ENCODE data around the gene STARD4. TPM values are rescaled to one million over a fixed set of nuclear protein-coding genes. Genes with fewer than 3 reads are reported as not detected.
A peak's percentile ranks its signal among the peaks of the same experiment; 100 is the strongest.

STARD4 gene, protein sequence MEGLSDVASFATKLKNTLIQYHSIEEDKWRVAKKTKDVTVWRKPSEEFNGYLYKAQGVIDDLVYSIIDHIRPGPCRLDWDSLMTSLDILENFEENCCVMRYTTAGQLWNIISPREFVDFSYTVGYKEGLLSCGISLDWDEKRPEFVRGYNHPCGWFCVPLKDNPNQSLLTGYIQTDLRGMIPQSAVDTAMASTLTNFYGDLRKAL
- total RNA-seq (2014; rRNA removed; shearing (Covaris generic)) = 57.8 and 71.3 TPM in 2 replicates

DNA sequence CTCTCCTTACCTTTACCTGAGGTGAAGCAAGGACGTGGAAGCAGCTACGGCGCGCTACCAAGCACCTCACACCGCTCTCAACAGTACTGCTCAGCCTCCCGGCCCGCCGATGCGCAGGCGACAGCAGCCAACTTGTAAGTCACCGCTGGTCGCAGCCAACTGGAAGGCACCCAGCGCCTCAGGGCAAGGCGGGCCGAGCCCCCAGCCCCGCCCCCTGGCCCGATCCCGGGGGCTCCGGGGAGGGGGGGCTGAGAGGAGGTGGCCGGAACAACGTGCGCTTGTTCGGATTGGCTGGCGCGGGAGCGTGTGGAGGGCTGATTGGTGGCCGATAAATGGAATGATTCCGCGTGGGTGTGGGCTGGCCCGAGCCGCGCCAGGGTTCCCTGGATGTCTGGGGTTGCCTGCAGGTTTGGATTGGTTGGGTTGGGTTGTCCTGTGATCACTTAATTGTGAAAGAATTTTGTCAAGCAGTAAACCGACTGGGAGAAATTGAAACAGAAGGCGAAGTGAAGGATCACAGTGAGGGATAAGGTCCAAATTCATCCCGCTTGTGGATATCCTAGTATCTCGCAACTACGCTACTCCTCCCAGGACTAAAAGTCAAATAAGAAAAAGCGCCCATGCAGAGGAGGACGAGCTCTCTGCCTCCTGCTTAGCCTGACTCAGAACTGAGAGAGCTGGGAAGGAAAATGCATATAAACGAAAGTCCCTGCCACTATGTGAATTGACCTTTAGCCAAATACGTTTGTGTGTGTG is at the start of gene STARD4:
TSS of gene STARD4 (minus strand) at position 161 of the 756 bp plus-strand sequence. CDS start 5,102 bp downstream, outside the sequence.
- DNase-seq (ENCODE audit: low read depth) = peak; percentile 97

DNA sequence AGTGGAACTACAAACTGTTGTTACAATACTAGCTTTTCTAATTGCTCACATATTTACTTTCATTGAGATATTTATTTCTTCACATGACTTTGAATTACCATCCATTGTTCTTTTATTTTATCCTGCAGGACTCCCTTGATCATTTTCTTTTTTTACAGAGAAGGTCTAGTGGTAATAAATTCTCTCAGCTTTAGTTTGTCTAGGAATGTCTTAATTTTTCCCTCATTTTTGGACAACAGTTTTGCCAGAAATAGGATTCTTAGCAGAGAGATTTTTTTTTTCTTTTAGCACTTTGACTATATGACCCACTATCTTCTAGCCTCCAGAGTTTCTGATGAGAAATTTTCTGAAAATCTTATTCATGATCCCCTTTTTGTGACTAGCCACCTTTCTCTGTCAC is 47.3 kb upstream of the STARD4 start:
- no peak for DNase-seq (ENCODE audit: low read depth)

DNA sequence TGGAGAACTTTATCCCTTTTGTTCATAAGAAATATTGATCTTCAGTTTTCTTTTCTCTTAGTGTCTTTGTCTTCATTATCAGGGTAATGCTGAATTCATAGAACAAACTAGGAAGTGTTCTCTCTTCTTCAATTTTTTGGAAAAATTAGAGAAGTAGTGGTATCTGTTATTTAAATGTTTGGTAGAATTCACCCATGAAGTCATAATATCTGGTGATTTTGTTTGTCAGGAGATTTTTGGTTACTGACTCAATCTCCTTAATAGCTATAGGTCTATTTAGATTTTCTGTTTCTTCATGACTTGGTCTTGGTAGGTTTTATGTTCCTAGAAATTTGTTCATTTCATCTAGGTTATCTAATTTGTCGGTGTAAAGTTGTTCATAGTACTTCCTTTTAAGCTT is 45.4 kb upstream of the STARD4 start:
- no peak for DNase-seq (ENCODE audit: low read depth)

DNA sequence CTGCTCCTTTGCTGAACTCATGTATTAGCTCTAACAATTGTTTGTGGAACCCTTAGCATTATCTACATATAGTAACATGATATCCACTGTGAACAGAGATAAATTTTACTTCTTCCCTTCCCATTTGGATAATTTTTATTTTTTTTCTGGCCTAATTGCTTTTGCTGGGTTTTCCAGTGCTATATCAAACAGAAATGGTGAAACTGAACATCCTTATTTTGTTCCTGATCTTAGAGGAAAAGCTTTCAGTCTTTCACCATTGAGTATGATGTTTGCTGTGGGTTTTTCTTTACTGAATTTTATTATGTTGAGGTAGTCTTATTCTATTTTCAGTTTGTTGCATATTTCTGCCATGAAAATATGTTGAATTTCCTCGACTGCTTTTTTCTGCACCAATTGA is 44.8 kb upstream of the STARD4 start:
- DNase-seq (ENCODE audit: low read depth) = no peak

DNA sequence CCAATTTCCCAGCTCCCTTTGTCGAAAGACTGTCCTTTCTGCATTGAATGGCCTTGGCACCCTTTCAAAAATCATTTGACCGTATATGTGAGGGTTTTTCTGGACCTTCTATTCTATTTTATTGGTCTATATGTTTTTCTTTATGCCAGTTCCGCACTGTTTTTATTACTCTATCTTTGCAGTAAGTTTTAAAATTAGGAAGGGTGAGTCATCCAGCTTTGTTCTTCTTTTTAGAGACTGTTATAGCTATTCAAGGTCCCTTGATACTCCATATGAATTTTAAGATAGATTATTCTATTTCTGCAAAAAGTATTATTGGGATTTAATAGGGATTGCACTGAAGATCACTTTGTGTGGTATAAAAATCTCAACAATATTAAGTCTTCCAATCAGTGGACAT is 44.2 kb upstream of the STARD4 start:
- DNase-seq (ENCODE audit: low read depth) = no peak

DNA sequence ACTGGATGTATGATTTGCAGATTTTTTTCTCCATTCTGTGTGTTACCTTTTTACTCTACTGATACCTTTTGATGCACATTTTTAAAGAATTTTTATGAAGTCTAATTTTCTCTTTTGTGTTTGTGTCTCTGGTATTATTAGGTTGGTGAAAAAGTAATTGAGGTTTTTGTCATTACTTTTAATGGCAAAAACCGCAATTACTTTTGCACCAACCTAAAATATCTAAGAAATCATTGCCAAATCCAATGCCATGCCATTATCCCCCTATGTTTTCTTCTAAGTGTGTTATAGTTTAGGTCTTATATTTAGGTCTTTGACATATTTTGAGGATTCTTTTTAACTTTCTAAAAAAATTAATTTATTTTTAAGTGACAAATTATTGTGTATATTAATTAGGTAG is 43.4 kb upstream of the STARD4 start:
- no peak for DNase-seq (ENCODE audit: low read depth)

DNA sequence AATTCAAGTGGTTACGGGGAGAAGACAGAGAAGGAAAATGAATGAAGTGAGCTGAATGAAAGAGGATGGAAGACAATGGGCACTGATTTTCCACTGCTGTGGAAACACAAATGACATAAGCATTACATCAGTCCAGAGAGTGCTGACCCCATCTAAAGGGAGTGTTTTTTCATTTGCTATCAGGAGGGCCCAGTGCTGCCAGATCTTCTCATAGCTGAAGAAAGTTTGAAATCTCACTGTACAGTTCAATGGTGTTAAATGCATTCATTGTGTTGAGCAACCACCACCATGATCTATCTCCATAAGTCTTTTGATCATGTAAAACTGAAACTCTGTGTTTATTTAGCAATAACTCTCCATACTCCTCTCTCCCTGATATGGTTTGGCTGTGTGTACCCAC is 41.5 kb upstream of the STARD4 start:
- DNase-seq (ENCODE audit: low read depth) = no peak

DNA sequence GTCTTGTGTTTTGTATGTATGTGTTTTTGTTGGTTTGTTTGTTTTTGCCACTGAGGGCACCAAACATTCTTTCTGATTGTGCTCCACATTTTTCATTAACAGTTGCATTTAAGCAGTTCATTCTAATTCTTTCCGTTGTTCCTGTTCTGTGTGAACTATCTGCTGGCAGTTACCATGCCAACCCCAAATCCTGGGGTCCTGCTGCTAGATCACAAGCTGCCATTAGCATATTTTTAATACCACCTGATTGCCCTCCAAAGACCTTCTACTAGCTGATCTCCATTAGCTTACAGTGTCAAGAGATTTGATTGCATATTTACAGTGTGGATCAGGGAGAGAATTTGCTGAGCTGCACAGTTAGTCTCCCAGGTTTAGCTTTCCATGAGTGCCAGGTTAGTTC is 40.6 kb upstream of the STARD4 start:
- DNase-seq (ENCODE audit: low read depth) = no peak

DNA sequence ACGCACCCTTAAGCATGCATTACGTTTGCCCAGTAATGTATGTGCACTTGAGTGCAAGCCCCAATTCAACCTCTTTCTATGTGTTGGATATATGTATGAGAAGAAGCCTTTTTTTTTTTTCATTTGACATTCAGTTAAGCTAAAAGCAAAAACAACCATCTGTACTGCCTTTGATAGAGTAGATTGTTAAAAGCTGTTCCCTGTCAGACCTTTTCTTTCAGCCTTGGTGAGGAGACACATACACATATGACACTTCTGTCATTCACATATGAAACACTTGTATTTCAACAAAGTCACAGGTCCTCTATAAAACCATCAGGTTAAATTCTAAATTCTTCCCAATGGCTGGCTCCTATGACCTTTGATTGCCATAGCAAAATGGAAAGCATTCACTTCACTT is 40.2 kb upstream of the STARD4 start:
- DNase-seq (ENCODE audit: low read depth) = no peak

DNA sequence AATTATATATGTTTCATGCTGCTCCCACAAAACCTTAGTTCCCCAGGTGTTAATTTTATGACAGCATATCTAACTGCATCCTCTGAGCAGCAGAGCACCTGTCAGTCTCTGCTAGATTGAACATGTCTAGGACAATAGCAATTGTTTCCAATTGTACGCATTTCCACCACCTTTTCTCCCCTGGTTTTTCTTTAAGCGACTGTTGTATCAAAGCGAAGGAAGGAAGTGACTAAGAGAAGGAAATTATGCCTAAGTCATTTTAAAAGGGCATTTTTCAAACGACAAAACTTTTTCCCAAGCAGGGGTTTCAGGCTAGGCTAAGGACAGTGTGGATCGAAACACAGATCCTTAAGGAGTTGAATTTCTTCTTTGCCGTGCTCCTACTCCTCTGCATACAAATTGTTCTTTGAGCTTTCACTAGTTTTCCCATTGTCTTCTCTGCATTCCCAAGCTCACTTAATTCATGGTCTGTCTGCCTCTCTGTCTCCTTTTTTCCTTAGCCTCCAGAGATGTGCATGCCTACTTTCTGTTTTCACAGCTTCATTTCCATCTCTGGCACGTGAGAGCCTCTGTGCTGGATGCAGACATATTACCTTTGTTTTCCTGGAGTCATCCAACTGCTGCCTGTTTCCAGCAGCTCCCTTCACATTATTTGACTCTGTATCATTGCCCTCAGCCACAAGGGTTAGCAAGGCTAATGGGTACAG is 39.4 kb upstream of the STARD4 start:
- DNase-seq (ENCODE audit: low read depth) = peak; percentile 51

DNA sequence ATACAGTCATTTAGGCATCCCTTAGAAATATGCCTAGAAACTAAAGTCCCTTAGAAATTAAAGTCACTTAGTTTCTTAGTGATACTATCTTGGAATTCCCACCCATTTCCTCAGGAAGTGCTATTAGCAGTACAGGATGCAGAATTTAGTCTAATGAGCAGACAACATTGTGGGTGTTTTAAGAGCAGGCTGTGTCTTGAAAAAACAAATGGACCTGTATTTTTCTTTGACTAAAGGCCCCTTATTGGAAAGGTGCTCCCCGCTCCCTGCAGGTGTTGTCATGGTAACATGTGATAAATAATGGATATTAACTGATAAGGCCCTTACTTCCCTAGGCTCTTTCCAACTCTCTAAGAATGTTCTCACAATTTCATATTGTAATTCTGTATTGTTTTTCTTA is 38.8 kb upstream of the STARD4 start:
- DNase-seq (ENCODE audit: low read depth) = no peak

DNA sequence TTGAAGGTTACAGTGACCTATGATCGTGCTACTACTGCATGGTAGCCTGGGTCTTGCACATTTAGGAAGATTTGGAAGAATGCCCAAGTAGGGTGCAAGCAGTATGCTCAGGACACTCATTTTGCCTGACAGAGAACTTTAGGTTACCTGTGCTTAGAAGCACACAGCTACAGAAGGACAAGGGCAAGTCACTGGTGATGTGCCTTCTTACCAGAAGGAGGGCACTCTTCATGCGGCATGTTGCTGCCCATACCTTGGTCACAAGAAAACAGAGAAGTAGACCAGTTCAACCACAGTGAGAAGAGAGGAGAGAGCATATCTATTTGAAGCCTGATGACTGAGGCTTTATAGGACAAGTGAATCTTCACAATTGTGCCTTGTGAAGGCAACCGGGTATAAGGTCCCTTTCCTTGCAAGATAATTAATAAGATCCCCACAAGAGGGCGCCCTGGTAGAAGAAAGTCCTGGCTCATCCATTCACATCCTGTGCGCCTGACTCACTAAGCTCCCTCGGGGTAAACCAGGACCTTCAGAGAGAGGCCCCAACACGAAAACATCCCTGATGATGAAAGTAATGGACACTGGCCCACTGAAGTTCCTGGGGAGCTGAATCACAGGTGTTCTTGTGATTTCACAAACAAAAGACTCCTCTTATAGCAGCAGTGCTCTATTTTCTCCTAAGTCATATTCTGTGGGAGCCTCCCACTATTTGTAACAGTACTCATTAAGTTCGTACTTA is 38.1 kb upstream of the STARD4 start:
- DNase-seq (ENCODE audit: low read depth) = peak; percentile 96

DNA sequence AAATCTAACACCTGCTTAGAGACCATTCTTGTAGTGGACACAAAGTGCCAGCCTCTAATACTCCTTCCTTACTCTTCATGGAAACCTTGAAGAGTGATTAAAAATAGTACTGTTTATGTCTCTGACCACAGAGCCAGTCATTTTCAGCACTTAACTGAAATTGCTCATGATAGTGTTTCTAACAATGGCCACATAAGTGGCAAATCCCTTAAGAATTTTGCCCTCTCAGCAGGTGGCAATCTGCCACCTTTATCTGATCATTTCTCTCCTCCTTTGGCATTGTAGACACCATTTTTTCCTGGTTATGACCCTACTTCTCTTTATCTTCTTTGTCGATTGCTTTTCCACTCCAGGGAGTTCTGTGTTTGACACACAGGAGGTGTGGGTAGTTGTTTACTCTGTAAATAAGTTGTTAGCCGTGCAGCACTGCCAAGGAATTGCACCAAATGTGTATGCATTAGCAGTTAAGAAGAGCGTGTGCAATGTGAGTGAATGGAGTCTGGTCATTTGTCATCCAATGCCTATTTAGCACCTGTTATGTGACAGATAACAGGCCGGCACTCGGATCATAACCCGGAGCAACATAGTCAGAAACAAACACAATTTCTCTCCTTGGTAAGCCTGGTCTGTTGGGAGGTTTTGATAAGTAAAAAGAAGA is 36.8 kb upstream of the STARD4 start:
- DNase-seq (ENCODE audit: low read depth) = peak; percentile 48

DNA sequence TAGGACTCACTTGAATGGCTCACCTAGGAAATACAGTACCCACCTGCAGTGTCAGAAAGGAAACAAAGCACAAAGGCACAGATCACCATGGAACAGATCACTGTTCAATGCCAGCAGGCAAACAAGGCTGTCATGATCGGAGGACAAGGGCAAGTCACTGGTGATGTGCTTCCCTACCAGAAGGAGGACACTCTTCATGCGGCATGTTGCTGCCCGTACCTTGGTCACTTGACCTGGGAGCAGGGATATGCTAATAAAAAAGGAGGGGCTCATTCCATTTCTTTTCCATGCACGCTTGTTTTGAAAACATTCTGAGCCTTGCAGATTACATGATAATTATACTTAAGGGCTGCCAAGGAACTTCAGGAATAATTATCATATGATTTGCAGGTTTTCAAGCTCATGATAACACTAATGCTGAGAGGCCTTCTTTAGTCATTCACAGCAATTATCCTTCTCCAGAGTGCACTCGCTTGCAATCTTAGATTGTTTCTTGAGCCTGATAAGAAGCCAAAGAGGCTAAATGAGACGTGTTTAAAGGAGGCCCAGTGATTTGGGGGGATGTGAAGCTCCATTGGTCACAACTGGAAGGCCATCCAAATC is 36.1 kb upstream of the STARD4 start:
- DNase-seq (ENCODE audit: low read depth) = no peak

DNA sequence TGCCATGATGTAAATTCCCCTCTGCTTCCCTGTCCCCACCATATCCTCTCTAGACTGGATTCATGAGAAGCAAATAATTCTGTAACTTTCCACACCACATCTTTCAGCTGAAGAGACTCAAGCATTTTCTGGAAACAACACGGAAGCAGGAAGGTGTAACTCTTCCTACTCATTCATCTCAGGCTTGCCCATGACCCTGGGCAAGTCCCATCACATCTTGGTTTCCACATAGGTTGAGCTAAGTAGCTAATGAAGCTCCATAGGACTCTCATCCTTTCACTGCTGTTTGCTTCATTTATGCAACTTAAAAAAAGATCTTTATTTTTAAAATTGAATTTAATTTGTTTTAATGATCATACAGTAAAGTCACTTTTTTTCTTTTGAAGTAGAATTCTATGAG is 32.7 kb upstream of the STARD4 start:
- no peak for DNase-seq (ENCODE audit: low read depth)

DNA sequence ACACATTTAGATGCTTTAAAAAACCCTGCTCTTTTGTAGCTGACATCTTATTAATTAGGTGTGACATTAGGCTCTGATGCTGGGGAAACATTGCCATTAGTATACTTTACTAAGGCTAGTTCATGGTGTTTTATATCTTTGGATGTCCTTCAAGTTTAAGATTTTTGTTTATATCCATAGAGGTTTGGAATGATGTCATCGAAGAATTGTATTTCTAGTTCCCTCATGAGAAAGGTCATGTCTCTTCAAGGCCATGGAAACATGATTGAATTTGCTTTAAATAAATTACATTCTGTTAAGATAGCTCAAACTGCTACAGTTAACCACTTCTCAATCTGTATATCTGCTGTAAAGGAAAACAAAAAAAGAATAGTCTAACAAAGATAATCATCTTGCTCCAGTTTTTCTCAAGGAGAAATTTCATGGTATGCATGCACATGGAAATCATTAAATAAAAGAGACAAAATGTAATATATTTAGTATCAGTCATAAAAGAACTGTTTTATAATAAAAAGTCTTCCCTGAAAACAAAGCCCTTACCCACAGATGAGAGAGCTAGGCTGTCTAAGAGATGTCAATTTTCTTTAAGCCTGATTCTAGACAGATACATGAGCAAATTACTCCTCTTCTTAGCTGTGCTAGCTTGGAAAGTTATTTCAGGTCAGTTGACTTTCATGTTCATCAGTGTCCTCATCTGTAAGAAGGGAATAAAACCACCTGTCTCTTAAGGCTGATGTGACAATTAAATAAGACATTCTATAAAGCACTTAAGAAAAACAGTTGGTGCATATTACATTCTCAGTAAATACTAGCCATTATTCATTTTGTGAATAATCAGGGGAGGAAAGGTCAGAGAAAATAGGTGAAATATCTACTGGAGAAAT is 25.0 kb upstream of the STARD4 start:
- DNase-seq (ENCODE audit: low read depth) = no peak

DNA sequence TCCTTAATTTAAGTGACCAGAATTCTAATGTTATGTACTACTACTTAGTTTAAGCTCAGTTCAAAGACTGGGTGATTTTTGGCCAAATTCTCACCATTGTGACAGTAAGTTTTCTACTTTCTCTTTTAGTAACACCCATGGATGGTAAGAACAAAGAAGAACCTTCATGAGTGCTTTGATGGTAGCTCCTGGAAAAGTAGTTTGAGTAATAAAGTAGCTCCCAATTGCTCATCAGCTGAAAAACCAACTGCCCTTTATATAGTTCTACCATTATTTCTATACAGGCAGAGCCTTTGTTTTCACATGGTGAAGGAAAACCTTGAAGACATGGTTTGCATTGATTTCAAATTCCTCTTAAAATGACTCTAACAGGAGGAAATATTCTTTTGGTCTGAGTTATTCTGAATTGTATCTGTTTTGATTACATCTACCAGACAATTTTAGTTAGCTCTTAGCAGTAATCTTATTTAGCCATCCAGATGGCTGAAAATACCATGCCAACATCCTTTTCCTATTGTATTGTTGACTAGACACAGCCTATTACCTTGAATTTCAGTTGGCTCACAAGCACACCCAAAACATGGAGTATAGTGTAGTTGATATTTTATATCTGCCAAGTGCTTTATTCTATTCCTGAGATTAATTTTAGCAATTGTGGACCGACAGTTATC is 23.7 kb upstream of the STARD4 start:
- DNase-seq (ENCODE audit: low read depth) = no peak

DNA sequence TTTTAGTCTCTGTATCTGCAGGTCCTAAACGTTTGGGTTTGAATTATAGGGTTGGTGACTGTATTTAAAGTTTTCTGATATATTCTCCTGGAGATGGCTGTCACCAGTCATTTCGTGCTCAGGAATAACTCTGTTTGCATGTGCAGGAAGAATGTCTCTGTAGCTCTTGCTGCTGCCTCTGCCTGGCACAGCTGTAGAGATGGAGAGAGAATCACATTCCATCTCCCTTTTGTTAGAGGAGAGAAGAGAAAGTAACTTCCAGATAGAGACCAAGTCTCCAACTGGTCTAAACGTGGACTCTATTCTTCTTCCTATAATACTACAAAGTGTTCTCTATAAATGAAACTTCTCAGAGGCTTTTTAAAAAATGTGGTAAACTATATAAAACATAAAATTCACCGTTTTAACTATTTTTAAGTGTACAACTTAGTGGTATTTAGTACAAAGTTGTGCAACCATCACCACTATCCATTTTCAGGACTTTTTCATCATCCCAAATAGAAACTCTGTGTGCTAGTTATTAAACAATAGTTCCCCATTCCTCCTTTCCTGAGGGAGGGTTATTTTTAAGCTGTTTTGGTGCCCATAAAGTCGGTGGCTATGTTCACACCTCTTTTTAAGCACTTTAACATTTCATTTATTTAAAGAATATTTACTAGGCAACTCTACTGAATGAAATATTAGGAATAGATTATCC is 20.7 kb upstream of the STARD4 start:
- no peak for DNase-seq (ENCODE audit: low read depth)

DNA sequence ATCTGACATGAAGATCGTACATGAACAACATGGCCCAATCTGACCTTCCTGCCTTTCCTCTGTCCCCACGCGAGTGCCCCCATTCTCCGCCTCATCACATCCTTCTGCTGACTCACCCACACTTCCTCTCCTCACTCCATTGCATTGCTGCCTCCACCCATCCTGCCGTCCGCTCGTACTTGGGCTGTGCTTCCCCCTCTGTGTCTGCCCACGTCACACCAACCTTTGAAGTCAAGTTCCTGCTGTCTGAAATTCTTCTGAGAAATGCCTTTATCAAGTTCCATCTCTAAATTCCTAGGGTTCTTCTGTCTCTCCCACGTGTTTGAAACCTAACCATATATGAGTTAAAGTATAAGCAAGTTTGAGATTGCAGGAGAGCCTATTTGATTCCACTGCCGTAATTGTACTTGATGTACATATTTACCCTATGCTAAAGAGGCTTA is 18.0 kb upstream of the STARD4 start:
- DNase-seq (ENCODE audit: low read depth) = peak; percentile 93

Data from RPMI7951 (cell line).